Eye (tissue), 1 donor: ENCODE results near the gene CTIF.

Experiments
- DNase-seq: peaks from one replicate; pipeline ENCODE4 v3.0.0-alpha.2; 2015

The CTIF gene

DNA sequence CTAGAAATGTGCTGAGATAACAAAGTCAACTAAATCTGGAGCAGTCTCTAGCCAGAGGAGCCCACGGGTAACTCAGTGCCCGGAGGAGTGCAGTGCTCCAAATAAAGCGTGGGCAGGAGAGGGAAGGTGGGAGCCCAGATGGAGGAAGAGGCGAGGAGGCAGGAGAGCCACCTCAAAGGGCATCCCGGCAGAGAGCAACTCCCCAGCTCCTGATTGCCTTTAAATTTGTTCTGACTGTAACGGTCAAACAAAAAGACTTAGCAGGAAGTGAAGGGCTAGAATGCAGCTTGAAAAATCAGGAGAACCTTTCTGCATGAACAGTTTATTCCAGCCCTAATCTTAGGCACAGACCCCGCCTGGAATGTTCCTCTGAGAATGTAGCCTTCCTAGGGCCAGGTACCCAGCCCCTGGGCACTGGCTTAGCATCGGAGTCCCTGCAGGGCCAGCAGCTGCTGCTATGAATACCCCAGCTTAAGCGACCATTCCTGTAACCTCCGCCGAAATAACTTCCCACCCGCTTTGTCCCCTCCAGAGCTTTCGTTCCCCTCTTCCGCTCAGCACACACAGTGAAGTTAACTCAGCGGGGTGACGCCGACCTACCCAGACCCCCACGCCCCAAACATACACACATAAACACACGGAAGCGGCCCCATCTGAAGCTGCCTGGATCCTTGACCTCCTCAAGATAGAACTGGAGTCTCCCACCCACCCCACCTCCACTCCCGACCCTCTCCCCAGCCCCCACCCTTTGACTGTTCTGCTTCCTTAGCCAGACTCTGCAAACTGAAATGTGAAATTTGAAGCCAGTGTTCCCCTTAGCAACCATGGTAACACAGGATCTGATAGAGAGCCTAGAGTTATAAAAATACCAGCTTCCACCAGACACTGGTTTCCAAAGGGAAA, 288.7 kb downstream of the CTIF start:
- peak; percentile 92 for DNase-seq

DNA sequence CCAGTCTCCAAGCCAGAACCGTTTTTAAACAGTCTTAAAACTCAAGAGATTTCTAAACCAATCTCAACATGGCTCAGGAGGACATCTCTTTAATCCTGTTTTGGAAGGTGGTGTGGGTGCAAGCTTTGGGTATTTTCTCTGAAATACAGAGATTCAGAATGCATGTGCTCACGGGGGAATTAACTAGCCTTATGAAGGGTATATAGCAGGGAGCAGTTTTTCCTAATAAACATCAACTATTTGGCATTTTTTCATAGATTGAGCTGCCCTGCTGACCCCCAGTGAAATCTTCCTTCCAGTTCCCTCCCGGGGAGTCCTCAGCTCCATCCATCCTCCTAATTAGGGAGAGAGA, 289.3 kb downstream of the CTIF start:
- DNase-seq, result no peak

DNA sequence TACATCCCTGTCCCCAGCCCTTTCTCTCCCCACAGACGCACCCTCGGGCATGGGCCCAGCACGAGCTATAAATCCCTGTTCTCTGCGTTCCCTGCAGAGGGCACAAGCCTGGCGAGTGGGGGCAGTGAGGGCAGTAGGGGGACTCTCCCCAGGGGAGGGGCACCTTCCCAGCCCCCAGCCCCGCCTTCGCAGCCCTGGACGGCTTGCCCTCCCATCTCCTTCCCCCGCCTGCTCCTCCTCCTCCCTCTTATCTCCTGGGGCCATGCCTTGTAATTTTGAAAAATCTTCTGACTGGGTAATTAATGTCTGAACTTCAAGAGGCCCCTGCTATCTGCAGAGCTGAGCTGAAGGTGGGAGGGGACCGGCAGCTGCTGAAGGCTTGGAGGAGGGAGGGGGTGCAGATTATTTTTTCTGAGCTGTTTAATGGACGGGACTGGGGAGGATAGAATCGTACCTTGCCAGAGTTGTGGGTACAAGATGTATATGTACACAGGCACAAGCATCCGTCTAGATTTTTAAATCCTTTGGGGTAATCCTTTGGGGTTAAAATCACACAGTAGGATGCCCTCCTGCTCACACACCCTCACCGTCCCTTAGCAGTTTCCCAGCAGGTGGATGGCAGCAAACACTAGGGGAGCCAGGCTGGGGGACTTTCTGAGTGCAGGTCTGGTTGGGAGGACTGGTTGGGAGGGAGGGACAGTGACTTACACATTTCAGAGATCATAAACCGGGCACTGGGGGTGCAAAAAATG, 290.0 kb downstream of the CTIF start:
- peak; percentile 78 for DNase-seq

DNA sequence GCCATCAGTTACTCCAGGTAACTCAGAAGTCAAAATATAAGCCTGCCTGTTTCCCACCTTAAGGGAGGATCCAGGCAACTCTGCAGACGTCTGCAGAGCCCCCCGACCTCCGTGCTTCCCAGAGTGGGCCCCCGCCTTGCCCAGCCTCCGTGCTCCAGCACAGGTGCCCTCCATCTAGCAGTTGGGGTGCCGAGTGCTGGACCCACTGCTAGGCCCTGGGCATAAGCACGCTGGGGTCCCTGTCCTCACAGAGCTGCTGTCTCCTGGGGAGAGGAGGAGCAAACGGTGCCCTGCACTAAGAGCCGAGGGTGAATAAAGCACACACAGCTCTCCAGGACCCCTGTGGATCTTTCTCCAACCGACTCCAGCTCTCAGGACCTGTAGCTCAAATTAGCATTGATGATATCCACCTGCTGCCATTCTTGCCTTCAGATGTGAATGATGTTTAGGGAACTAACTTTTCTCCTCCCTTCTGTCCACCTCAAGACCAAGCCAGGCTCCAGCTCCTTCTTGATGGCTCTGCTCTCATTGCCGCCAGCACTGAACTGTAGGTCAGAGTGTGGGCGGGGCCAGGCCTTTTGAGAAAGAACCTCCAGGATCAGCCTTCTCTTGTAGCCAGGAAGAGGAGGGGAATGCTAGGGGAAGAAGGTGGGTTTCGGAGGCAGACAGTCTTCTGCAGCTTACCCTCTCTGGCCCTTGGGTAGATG, 290.8 kb downstream of the CTIF start:
- peak; percentile 76 for DNase-seq

DNA sequence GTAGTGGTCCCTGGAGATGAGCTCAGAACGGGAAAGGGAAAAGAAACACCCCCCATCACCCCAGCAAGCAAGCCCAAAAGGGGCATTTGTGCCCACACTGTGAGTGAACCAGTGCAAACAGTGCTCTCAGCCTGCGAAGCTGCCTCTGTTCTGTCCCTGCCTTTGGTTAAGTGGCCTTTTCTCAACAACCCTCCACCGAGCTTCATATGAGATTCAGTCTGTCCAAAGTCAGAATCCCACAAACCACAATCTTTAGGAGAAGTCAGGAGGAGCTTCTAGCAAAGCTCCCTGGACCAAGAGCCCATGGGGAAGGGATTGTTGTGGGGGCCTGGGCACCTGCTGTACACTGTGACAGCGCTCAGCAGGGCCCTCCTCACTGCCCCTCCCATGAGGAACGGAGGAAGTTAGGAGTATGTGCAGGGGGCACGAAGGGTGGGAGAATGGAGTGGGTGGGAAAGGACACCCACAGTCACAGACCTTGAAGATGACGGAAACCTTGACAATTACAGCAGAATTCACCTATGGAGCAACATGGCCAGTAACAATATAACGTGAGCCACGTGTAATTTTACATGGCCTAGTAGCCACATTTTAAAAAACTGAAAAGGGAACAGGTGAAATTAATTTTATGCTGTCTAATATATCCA, 292.4 kb downstream of the CTIF start:
- DNase-seq, result no peak

DNA sequence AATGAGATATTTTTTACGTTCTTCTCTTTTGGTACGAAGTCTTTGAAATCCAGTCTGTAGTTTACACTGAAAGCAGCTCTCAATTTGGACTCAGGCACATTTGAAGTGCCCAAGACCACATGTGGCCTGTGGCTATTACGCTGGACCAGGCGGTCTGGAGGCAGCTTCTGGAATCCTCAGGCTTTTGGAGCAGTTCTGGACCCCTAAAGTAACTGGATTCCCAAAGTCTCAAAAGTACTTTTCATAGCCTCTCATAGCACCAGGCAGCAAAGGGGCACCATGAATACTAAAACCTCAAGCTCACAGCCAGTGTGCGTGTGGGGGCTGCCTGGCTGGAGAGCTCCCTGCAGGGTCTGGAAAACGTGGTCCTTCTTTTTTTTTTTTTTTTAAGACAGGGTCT, 293.0 kb downstream of the CTIF start:
- DNase-seq, result no peak

DNA sequence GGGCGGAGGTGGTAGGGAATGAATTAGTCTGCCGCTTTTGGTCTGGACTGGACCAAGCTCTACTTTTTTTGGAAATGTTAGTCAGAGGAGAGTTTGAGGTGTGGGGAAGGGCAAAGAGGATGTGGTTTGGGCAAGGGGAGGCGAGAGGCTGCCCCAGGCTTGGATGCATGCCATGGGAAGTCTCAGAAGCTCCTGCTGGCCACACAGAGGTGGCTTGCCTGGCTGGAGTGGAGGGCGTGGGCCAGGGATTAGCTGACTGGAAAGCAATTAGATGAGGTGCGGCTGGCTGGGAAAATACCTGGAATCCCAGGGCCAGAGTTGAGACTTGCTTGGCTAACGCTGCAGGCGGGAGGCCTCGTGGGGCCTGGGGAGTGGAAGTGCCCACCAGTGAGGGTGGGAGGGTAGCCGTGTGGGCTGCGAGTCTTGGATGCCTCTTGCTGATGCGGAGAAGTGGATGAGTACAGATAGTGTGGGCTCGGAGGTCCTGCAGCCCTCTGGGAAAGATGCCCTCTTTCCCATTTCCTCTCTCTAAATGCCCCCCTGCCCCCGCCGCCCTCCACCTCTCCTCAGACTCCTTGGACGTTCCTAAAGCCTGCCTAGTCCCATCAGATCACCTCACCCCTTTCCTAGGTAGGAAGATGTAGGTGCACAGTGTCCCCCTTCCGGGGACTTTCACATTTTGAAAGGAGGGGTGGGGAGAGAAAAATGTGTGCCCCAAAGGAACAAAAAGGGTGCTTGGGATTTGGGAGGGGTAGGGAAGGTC, 294.3 kb downstream of the CTIF start:
- DNase-seq, result no peak

DNA sequence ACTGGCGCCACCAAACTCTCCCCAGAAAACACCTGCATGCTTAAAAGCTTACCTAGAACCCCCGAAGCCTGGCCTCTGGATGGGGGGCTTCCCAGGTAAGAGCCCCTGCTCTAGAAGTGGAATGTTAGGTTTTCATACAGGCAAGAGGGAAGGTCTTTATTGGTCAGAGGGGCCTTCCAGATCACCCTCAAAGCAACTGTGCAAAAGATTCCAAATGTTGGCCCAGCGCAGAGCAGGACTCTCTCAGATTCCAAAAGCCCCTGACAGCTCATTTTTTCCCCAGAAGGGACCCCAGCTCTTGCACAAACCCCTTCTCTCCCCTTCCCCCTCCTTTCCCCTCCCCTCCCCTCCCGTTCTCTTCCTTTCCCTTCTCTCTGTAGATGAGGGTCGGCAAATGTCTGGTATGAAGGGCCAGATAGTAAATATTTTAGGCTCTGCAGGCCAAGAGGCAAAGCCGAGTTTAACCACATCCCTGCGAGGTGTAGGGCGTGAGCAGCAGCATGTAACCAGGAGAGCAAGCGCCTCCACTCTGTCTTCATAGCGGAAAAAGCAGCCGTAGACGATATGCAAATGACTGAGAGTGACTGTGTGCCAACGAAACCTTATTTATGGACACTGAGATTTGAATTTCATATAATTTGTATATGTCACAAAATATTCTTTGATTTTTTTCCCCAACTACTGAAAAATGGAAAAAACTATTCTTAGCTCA, 295.0 kb downstream of the CTIF start:
- no peak for DNase-seq

DNA sequence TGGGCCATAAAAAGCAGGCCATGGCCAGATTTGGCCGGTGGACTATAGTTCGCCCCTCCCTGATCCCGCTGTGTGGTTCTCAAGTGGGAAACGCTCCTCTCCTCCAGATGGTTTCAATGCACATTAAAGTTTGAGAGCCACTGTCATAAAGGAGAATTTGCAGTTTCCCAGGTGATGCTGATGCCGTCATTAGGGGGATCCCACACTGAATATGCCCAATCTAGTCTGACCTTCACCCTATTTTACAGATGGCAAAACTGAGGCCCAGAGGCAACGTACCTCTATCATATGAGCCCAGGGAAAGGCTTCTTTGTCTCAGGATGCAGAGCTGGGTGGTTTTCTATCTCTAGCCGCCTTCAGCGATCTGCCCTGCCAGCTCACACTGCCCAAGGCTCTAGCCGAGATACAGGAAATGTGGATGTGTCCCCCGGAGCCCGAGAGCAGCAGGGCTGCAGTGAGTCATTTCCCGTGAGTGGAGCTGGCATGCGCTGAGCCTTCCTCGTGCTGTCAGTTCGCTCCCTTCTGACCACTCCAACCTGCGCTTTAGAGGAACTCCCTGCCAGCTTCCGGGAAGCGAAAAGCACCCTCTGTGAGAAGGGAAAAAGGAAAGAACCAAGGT, 295.7 kb downstream of the CTIF start:
- DNase-seq, result no peak

DNA sequence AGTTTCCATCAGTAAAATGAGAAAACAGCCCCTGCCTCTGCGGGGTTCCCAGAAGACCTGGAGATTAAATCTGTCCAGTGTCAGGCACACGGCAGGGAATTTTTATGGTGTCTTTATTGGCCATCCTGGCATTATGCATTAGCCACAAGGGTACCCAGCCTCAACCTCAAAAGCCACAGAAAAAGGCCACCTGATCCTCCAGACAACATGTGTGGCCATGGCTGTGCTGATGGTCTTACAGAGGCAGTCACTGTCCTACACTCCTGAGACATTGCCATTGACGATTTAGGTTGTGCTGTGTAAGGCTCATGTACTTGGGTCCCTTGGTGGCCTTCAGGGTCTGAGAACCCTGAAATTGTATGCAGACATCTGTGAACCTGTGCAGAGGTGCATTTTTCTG, 296.3 kb downstream of the CTIF start:
- DNase-seq, result no peak

DNA sequence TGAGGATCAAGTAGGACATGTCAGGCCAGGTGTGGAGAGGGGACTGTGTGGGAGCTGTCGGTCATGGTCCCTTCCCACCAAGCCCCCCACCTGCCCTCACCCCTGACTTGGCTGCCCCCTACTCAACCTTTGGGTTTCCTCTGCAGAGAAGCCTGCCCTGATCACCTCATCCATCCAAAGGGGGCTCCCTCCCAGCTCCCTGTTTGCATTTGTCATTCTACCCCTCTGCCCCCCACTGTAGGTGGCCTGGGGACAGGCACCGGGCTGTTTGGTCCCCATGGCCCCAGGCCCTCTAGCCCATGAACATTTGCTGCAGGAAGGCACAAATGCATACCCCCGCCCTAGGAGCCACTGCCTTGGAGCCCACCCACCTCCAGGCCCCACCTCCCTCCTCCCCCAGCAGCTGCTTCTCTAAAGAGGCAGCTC, 296.9 kb downstream of the CTIF start:
- no peak for DNase-seq

DNA sequence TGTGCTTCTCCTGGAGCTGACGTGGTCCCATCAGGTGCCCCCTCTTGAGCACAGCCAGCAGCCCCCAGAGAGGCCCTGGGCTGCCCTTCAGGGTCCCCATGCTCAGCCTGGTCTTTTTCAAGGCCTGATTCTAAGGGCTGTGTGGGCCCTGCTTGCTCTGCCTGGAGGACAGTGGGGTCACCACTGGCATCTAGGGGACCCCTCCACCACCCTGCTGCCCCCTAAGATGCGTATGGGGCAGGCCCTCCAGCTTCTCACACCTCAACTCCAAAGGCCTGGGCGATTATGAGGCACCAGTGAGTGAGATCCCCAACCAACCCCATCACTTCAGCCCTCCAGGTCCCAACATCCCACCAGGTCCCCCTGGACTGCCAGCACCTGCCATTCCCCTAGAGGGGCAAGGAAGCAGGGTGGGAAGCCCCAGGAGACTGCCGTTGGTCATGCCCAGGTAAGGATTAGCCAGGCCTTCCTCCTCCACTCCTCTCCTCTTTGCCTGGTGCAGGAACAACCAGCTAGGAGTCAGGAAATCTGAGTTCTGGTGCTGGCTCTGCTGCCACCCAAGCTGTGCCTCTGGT, 297.5 kb downstream of the CTIF start:
- no peak for DNase-seq

DNA sequence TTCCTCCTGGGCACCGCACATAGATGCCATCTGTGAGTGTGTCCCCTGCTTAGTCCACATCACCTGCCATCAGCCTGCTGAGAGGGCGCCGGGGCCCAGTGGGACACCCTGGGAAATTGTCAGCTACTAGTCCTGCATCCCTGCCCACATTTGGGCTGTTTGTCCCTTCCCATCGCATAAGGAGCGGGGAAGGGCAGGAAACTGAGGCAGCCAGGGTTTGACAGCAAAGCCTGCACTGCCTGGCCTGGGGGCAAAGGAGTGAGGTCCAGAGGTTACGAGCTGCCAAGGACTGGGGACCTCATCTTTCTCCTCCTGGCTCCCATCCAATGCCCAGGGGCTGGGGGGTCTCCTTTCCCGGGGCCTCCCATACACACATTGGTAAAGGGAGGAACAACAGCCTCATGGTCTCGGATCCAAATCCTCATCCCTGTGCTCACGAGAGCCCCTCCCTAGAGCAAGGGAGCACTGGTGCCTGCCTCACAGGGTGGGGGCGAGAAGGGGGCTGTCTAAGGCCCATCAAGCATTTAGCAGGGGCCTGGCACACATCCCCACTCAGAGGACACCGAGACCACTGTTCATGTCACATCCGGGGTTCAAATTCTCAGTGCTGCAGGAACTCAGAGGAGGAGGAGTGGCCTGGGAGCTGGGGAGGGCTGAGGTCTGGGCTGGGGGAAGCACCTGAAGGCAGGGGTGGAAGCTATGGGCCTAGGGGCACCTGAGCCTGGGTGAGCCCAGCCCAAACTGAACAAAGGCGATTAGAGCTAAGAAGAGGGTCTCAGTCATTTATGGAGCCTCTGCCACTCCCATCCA, 298.2 kb downstream of the CTIF start:
- no peak for DNase-seq

DNA sequence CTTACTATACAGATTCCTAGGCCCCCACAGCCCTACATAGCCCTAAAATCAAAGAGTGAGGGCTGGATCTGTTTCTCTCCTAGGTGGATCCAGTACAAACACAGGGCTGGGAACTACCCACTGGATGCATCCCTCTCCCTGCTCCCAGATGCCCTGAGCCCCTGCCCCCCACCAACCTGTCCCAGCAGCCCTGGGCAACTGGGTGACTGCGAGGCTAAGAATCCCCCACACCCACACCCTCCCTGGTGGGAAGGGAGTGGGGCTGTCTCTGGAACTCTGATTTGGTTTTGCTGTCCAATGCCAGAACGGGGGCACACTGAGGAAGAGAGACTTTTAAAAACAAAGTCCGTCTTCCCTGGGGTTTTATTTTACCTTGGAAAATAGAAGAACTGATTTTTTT, 298.8 kb downstream of the CTIF start:
- no peak for DNase-seq

DNA sequence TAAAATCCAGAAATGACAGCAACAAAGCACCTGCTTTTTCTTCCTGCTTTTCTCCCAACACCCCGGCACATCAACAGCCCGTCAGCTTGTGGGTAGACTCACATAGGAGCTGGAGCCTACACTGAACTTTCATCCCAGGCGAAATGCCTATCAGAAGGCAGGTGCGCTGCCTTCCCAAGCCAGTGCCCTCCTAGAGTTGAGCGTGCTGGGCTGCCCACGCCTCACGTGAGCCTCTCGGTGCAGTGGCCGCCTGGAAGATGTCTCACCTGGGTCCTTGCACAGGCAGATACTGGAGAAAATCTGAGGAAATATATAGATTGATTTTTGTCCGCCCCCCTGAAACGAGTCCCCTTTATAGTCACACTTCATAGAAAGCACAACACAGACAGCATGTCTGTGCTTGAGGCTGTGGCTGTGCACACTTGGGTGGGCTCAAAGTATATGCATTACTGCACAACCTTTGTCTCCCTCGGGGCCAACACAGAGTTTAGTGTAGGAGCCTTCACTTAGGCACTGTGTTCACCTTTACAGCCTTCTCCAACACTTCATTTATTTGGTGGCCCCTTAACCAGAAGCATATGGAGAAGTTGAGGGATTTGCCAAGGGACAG, 299.4 kb downstream of the CTIF start:
- no peak for DNase-seq

DNA sequence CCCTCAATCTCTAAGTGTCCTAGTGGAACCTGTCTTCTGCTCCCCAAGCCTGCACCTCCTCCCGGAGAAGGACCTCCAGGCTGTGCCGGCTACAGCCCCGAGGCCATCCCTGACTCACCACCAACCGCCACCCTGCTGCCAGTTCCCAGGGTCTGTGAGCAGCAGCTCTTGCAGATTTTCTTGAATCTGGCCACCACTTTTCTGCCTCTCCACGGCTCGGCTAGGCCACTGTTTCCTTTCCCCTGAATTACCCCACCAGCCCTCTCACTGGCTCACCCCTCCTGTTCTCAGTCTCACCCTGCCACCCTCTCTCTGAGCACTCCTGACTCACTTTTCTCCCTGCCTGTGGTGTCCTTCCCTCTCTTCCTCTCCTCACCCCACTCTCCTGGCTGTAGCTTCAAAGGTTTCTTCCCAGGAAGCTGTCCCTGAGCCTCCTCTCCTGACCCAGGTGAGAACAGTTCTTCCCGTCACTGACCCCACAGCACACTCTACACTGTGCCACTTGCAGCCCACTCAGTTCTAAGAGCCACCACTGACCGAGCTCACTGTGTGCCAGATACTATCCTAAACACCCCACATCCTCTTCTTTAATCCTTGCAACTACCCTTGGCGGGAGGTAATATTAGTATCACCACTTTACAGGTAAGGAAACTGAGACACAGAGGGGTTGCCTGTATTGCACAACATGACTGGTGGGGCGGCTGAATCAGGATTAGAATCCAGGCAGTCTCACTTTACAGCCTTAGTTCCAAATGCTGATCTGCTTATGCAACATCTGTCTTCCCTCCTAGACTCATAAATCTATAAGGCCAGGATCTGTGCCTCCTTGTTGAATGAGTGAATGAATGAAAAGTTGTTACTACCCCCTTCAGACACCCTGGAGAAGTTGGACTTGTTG, 300.3 kb downstream of the CTIF start:
- no peak for DNase-seq

DNA sequence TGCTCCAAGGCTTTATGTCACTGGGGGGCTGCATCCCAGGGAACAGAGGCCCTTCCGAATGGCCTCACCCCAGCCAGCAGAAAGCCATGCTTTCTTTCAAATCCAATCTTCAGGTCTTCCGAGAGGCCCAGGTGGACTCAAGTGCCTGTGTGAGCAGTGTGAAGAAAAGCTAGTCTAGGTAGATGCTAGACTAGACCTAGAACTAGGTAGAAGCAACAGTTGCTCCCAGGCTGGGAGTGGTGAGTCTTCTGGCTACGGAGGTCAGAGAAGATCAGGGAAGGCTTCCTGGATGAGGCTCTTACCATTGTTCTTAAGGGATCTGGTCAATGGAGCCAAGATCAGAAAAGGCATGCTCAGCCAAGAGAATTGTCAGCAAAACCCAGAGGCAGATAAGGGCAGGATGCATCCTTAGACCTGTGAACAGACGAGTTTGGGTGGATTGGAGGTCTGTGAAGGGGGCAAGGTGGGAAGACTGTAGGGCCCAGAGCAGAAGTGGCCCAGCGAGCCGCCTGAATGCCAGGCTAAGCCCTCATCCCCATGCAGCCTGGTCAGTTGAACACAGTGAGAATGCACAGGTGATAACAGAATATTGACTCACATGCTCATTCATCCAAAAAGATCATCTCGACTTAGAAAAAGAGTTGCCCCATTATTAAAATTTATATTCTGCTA, 301.1 kb downstream of the CTIF start:
- no peak for DNase-seq

DNA sequence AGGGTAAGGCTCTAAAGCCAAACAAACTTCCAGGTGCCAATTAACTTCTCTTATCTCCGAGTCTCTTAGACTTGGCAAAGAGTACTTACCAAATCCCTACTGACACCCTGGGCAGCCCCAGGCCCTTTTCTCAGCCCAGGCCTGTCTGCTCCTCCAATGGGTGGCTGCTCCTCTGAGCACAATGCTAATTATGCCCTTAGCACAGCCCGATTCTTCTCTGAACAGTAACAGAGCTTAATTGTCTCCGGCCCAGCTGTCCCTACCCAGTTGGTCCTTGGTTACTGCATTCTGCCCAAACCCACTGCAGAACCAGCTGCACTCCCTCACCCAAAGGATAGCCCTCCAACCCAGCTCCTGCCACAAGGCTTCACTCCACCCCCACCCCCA, 301.7 kb downstream of the CTIF start:
- DNase-seq, result peak; percentile 66
